GM12878 (cell line): ENCODE results near the gene TARS3.

Experiments
- CBX3 ChIP-seq: fragments of 200-600 bp; sonication (generic); IDR thresholded peaks from 2 replicates; pipeline ENCODE4 v1.6.1; 2016; ENCODE audit warnings: low read depth, borderline replicate concordance
- EP300 ChIP-seq, 2 experiments: fragments of 150-350 bp in 1 of 2; IDR thresholded peaks; 2 replicates each; pipeline ENCODE4 v1.6.1; 2011 to 2012; ENCODE audit warnings: low read depth in 2 of 2, low read length in 2 of 2, borderline replicate concordance in 1 of 2, improper control_type of control experiment in 1 of 2, inconsistent platforms in 1 of 2; ENCODE audit not compliant: control insufficient read depth in 1 of 2
- JUND ChIP-seq: IDR thresholded peaks from 2 replicates; pipeline ENCODE4 v1.6.1; 2012; ENCODE audit warnings: low read depth, mild to moderate bottlenecking, low read length, improper control_type of control experiment, moderate library complexity
- KAT2A ChIP-seq: conservative IDR thresholded peaks from 2 replicates; pipeline ENCODE4 v1.6.1; 2011; ENCODE audit warnings: low read depth, low read length; ENCODE audit not compliant: control insufficient read depth
- MAX ChIP-seq: IDR thresholded peaks from 2 replicates; pipeline ENCODE4 v1.6.1; 2012; ENCODE audit warnings: low read depth, low read length, improper control_type of control experiment
- RAD21 ChIP-seq: IDR thresholded peaks from 2 replicates; pipeline ENCODE4 v1.6.1; 2011; ENCODE audit warnings: mild to moderate bottlenecking, low read depth, low read length, moderate library complexity; ENCODE audit not compliant: insufficient read depth
- TF ChIP-seq, protein P1 (sequence below): fragments of 450-650 bp; IDR thresholded peaks from 2 replicates; pipeline ENCODE4 v1.6.1; 2017; ENCODE audit warnings: borderline replicate concordance
- TF ChIP-seq, protein P2 (sequence below): IDR thresholded peaks from 2 replicates; pipeline ENCODE4 v1.6.1; 2011; ENCODE audit warnings: low read depth, low read length, improper control_type of control experiment, borderline replicate concordance

DNA sequence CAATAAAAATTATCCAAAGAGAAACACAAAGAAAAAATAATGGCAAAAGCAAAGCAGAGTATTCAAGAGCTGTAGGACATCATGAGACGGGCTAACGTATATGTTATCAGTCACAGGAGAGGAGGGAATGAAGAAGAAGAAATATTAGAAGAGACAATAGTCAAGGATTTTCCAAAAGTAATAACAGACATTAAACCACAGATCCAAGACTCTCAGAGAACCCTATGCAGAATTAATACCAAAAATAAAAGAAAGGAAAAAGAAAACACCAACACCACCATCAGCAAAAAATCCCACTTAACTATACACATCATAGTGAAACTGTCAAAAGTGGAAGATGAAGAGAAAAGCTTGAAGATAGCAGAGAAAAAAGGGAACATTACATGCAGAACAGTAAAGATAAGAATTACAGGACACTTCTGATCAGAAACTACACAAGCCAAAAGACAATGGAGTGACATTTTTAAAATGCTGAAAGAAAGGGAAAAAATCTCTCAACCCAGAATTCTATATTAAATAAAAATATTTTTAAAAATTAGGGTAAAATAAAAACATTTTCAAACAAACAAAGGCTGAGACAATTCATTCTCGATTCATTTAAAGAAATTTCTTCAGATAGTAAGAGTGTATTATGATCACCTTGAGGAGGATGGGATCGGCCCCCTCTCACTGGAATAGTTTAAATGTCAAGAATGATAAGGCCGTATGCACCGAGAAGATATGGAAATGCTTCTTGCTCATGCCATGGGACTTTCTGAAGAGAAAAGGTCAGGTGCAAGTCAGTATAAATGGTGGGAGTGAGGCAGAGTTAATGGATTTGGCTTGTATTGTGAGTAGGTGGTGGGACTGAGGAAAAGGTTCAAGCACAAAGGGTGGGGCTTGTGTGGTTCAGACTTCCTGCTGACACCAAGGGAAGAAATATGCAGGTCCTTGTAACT lies 100.6 kb downstream of the TARS3 start:
- no peak for TF ChIP-seq CBX3
- TF ChIP-seq, protein P1, sequence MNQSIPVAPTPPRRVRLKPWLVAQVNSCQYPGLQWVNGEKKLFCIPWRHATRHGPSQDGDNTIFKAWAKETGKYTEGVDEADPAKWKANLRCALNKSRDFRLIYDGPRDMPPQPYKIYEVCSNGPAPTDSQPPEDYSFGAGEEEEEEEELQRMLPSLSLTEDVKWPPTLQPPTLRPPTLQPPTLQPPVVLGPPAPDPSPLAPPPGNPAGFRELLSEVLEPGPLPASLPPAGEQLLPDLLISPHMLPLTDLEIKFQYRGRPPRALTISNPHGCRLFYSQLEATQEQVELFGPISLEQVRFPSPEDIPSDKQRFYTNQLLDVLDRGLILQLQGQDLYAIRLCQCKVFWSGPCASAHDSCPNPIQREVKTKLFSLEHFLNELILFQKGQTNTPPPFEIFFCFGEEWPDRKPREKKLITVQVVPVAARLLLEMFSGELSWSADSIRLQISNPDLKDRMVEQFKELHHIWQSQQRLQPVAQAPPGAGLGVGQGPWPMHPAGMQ, result no peak
- TF ChIP-seq KAT2A, result no peak
- TF ChIP-seq, protein P2, sequence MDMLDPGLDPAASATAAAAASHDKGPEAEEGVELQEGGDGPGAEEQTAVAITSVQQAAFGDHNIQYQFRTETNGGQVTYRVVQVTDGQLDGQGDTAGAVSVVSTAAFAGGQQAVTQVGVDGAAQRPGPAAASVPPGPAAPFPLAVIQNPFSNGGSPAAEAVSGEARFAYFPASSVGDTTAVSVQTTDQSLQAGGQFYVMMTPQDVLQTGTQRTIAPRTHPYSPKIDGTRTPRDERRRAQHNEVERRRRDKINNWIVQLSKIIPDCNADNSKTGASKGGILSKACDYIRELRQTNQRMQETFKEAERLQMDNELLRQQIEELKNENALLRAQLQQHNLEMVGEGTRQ, result no peak
- TF ChIP-seq RAD21, result no peak
- no peak for TF ChIP-seq MAX
- no peak for TF ChIP-seq EP300 (IDR thresholded peaks at IDR 0.05; ENCODE audit: borderline replicate concordance in 1 of 2, control insufficient read depth in 1 of 2, low read depth in 2 of 2, low read length in 2 of 2)
- no peak for TF ChIP-seq JUND
